Cardiac atrium fibroblast (primary cell): ENCODE data around the gene IFIT1B. TPM values are rescaled to one million over a fixed set of nuclear protein-coding genes. Genes with fewer than 3 reads are reported as not detected.

ENCODE experiments used
- total RNA-seq: library from RNA; depleted of rRNA; stranded (reverse); fragments of >200 nt; gene quantifications from 2 replicates; pipeline ENCODE4 v1.2.3, GENCODE V29; 2015

IFIT1B gene, protein sequence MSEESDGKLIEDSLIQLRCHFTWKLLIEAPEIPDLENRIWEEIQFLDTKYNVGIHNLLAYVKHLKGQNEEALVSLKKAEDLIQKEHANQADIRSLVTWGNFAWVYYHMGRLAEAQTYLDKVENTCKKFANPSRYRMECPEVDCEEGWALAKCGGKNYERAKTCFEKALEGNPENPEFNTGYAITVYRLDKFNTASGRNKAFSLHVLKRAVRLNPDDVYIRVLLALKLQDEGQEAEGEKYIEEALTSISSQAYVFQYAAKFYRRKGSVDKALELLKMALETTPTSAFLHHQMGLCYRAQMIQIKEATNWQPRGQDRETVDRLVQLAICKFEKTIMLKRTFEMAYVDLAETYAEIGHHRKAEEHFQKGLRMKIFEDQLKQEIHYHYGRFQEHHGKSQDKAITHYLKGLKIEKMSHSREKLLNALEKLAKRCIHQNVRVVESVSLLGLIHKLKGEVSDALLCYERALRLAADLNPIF
- total RNA-seq, result not detected in 2 replicates

DNA sequence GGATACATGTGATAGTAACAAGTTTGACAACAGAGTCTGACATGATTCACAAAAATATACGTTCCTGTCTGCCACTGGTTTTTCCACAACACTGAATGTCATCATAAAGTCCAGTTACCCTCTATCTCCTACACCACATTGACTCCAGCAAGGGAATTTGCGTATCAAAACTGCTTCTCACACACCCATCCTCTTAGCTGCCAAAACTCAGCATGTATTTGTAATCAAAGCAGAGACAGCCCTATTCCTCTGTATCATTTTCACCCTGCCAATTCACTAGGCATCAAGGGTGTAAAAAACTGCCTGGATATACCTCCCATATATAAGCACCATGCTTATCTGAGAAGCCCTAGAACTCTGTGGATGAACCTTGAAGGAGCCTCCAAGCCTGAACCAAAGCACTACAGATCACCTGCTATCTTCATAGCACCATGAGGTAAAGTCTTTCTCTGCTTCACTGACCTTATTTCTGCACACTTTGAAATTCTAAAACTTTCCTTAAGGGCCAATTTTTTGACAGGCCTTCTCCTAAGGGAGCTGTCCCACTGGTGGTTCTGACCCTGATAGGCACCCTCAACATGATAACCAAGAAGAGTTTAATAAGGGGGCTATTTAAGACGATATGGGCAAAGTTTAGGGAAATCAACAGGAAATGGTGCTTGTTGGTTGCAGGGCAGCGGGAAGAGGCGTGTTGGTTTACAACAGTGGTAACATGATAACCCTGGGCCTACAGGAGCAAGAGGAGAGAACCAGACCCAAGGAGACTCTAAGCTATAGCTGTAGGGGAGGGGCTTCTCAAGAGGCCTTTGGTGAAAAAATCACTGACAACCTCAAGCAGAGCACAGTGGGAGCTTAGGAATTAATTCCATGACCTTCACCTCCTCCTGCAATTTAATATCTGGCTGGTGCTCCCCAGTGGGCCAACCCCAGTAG lies at the start of gene IFIT1B:
TSS of gene IFIT1B (plus strand) at position 352 of the 933 bp plus-strand sequence. CDS start at position 432, 80 bp downstream.

DNA sequence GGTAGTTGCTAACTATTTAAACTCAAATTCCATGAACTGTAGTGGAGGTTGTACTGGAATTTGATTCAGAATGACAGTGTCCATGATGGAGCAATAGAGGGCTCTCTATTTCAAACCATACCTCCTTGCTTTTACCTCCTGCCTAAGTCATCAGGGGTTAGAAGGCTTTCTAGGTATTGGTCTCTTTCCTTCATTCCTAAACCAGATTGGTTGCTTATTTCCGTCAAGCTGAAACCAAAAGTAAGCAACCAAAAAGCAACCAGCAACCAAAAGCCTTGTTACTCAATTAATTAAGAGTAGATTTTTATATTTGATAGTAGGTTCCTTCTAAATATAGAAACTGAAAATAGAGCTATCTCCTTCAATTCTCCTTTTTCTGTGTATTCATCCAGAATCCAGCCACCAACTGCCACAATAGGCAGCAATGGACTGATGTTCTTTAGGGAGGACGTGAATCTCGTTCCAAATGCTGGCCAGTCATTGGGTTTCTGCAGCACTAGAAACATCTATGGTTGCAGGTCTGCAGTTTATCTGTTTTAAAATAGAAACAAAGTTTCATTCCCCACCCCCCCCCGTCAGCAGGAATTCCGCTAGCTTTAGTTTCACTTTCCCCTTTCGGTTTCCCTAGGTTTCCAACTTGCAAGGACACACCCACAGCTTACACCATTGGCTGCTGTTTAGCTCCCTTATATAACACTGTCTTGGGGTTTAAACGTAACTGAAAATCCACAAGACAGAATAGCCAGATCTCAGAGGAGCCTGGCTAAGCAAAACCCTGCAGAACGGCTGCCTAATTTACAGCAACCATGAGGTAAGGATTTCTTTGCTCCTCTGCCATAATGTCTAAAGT lies 14.3 kb downstream of the IFIT1B start, which contains the start of gene IFIT1:
TSS of gene IFIT1 (plus strand) at position 717 of the 850 bp plus-strand sequence. CDS start at position 807, 90 bp downstream.

DNA sequence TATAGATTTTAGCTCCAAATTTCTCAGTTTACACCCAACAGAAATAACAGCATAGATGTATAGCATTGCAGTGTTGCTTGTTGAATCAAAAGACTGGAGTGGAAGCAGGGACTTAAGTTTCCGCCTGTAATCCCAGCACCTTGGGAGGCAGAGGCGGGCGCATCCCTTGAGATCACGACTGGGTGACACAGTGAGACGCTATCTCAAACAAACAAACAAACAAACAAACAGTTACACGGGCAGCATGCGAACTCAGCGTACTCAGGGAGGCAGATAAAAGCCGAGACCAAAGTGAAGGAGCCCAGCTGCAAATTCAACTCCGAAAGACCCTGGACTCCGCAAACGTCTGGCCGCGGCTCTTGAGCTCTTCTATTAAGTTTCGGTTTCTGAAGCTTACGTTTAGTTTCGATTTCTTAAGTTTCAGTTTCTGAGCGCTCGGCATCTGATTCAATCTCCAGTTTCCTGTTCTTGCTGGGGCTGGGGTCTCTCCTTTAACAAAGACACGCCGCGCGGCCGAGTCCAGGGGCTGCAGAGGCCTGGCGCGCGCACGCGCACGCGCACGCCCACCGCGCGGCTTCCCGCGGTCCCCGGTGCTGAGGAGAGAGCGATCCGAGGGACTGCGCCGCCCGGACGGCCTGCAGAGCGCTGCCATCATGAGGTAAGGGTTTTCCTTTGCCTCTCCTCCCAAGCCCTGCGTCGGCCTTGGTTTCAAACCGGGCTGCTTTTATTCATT lies 36.5 kb downstream of the IFIT1B start, which contains the start of gene IFIT5:
TSS of gene IFIT5 (plus strand) at position 423 of the 733 bp plus-strand sequence. CDS start at position 654, 231 bp downstream.

Other genes with a start within 250 kb of the IFIT1B start
- 2.8 TPM in 1 of 2 replicates, not detected in the other for gene CH25H, start 170.7 kb upstream of the IFIT1B start, total RNA-seq
- gene LIPA, start 126.3 kb upstream of the IFIT1B start, total RNA-seq, result 63.2 and 90.7 TPM in 2 replicates
- gene IFIT2, start 76.0 kb upstream of the IFIT1B start, total RNA-seq, result 3.6 and 6.5 TPM in 2 replicates
- 8.5 and 14.7 TPM in 2 replicates for gene IFIT3, start 50.1 kb upstream of the IFIT1B start, total RNA-seq
- 5.7 and 18.6 TPM in 2 replicates for gene IFIT1, start 14.6 kb downstream of the IFIT1B start, total RNA-seq
- 15.9 and 21.1 TPM in 2 replicates for gene IFIT5, start 36.5 kb downstream of the IFIT1B start, total RNA-seq
- 3.6 and 5.8 TPM in 2 replicates for gene SLC16A12, start 157.5 kb downstream of the IFIT1B start, total RNA-seq